GM12872 (cell line): Measurements from ENCODE around the gene ECEL1.

ENCODE experiments used
- TF ChIP-seq, protein P1 (sequence below): IDR thresholded peaks from 3 replicates; pipeline ENCODE4 v1.5.1; 2011; ENCODE audit warnings: low read depth, mild to moderate bottlenecking, low read length, moderate library complexity; ENCODE audit not compliant: insufficient read depth

Gene ECEL1

DNA sequence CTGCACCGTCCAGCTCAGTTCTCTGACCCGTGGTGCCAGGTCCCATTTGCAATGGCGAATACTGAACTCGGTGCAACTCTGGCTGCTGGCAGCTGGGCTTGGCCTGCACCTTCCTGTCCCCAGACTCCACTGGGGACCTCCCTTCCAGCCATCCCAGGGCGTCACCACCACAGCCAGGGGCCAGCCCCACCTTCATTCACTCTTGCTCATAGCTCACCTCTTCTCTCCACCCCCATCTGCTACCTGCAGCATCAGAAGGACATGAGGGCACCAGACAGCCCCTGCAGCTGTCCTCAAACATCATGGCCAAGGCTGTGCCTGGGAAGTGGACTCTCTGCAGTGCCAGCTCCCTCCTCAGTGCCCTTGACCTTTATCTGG is 47.9 kb downstream of the ECEL1 start:
- TF ChIP-seq, protein P1, sequence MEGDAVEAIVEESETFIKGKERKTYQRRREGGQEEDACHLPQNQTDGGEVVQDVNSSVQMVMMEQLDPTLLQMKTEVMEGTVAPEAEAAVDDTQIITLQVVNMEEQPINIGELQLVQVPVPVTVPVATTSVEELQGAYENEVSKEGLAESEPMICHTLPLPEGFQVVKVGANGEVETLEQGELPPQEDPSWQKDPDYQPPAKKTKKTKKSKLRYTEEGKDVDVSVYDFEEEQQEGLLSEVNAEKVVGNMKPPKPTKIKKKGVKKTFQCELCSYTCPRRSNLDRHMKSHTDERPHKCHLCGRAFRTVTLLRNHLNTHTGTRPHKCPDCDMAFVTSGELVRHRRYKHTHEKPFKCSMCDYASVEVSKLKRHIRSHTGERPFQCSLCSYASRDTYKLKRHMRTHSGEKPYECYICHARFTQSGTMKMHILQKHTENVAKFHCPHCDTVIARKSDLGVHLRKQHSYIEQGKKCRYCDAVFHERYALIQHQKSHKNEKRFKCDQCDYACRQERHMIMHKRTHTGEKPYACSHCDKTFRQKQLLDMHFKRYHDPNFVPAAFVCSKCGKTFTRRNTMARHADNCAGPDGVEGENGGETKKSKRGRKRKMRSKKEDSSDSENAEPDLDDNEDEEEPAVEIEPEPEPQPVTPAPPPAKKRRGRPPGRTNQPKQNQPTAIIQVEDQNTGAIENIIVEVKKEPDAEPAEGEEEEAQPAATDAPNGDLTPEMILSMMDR: peak; percentile 16; the same call in 1 of the 3 replicates

DNA sequence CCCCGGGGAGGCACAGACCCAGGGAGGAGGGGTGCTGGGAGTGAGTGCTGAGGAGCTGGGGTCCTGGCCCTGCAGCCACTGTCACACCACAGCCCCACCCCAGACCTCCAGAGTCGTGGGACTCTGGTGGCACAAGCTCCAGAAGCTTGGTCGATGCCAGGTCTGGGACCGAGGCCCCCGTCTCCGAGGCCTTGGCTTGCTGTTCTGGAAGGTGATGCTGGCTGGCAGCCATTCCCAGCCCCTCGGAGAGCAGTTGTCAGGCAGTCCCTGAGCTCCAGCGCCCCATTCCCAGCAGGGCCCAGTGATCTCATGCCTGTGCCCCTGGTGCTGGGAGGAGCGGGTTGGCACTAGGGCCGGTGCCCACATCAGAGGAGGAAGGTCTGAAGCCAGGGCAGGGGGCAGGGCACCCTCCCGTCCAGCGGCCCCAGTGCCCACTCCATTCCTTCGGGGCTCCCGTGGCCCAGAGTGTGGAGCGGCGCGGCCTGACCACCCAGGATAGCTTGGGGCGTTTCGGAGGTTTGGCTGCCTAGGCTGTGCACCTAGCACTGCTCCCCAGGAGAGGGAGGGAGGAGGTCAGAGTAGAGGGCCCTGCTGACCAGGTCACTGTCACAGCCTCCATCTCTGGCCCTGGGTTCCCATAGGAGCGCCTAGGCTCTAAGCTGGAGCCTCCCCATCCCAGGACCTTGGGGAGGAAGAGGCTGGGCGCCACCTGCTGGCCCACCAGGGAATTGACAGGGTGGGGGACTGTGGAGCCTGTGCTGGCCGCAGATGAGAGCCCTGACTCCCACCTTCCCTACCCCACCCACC is 48.5 kb downstream of the ECEL1 start:
- TF ChIP-seq, protein P1: peak; percentile 49; the same call in 2 of the 3 replicates

DNA sequence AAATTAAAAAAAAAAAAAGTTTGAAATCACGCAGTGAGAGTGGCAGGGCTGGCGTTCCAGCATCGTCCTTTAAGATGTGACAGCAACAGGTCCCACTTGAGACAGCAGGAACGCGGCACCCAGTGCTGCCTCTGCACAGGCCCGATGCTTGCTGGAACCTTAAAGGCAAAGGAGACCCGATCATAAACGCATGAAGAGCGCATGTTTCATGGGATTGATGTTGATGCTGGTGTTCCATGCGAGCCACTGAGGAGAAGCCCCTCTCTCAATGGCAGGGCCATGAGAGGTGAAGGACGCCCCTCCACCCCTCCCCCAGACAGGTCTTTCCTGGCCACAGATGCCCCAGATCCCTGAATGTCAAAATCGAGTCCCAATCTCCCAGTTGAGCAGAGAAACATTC is 49.5 kb downstream of the ECEL1 start:
- TF ChIP-seq, protein P1: no peak

DNA sequence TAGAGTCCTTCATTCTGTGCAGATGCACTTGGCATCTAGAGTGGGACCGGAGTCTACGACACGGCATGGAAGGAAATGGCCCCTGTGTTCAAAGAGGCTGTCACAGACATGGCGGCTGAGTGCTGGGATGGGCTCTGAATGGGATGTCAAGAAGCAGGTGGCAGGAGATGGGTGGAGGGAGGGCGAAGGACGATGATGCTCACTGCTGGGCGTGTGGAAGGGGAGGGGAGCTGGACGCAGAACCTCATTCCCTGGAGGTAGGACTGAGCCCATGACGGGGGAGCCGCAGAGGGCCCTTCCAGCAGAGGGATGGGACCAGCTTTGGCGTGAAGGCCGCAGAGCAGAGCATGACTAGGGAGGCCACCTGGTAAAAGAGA is 50.5 kb downstream of the ECEL1 start:
- TF ChIP-seq, protein P1: no peak

DNA sequence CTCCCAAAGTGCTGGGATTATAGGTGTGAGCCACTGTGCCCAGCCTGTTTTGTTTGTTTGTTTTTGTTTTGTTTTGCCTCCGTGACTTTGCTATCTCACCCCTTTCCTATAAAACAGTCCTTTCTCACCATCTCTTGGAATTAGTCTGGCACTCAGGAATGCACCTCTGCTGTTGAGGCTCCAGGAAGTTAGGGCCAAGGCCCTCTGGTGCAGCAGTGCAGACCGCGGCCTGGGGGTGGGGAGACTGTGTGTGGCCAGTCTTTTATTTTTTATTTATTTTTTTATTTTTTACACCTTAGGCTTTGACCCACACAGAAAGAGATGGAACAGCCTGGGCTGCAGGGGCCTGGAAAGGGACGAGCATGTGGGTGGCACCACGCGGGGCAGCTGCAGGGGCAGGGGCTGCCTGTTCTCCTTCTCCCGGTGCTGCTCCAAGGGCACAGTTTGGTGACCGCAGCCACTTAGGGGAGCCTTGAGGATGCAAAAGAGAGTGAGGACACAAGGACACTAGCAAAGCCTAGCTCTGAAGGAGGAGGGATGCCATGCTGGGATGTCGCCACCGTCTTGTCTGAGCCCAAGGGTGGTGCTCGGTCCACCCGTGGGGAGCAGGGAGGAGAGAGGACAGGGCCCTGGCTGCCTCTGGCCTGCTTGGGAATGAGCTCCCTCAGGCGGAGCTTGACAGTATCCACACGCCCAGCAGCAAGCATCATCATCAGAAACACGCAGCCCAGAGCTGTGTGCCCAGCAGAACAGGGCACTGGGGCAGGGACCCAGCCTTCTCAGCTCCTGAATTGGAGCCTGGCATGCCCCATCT is 51.0 kb downstream of the ECEL1 start:
- TF ChIP-seq, protein P1: no peak

DNA sequence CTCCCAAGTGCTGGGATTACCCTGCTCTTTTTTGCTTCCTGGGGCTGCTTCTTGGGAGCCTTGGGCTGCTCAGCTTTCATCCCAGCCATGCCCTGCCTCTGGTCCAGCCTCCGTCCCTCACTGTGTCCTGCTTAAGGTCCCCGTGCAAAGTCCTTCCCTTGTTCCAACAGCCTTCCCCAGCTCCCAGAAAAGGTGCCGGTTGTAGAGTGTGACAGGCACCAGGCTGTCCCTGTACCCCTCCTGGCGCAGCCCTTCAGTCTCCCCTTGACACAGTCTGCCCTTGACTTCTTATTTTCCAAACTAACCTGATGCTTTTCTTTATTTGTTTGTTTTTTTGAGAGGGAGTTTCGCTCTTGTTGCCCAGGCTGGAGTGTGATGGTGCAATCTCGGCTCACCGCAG is 51.8 kb downstream of the ECEL1 start:
- TF ChIP-seq, protein P1: no peak

DNA sequence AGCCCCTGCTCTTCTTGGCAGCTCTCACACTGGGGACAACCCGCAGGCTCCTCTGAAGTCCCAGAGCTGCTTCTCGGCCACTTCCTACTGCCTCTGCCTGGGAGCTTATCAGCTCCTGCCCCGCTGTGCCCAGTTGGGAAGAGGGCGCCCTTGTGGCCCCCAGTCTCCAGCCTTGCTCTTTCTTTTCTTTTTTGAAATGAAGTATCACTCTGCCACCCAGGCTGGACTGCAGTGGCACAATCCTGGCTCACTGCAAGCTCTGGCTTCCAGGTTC is 52.3 kb downstream of the ECEL1 start:
- TF ChIP-seq, protein P1: no peak
